Measurements from ENCODE around the gene KCNIP3.

The KCNIP3 gene

GRCh38 chr2:95380280-95380679, 83.1 kb downstream of the KCNIP3 start:
- Histone ChIP-seq H3K36me3 (ENCODE audit: insufficient read depth, low read length) (no peaks in the 10 kb centered on the region), H3K4me1 (ENCODE audit: insufficient read depth, low read length) (no peaks in the 10 kb centered on the region), H3K9ac (ENCODE audit: low read depth, low read length) (no peak overlapping the region), H3K27me3 (ENCODE audit: insufficient read depth, low read length) (no peaks in the 10 kb centered on the region), H3K9me3 (ENCODE audit: insufficient read depth, low read depth, low read length) (no peaks in the 10 kb centered on the region), H3K4me3 (ENCODE audit: low read length) (no peak overlapping the region), H3K27ac (ENCODE audit: low read depth, low read length) (no peak overlapping the region)
- 96% methylated on average over 5 of the region's 5 CpGs for WGBS

- H3K4me3 ChIP-seq (ENCODE audit: low read length), result no peak overlapping the region
- no peaks in the 10 kb centered on the region for H3K27me3 ChIP-seq (ENCODE audit: insufficient read depth, low read length)
- H3K9ac ChIP-seq (ENCODE audit: low read depth, low read length), result no peak overlapping the region
- no peaks in the 10 kb centered on the region for H3K9me3 ChIP-seq (ENCODE audit: insufficient read depth, low read depth, low read length)
- H3K36me3 ChIP-seq (ENCODE audit: insufficient read depth, low read length), result no peaks in the 10 kb centered on the region
- H3K27ac ChIP-seq (ENCODE audit: low read depth, low read length), result no peak overlapping the region
- no peaks in the 10 kb centered on the region for H3K4me1 ChIP-seq (ENCODE audit: insufficient read depth, low read length)
- 93% methylated on average over 4 of the region's 5 CpGs for WGBS
Measured at GRCh38 chr2:95380731-95381130, 83.6 kb downstream of the KCNIP3 start.

- Histone ChIP-seq H3K4me1 (ENCODE audit: insufficient read depth, low read length) (no peaks in the 10 kb centered on the region), H3K36me3 (ENCODE audit: insufficient read depth, low read length) (no peaks in the 10 kb centered on the region), H3K27ac (ENCODE audit: low read depth, low read length) (no peak overlapping the region), H3K9me3 (ENCODE audit: insufficient read depth, low read depth, low read length) (no peaks in the 10 kb centered on the region), H3K4me3 (ENCODE audit: low read length) (no peak overlapping the region), H3K9ac (ENCODE audit: low read depth, low read length) (no peak overlapping the region), H3K27me3 (ENCODE audit: insufficient read depth, low read length) (no peaks in the 10 kb centered on the region)
- 89% methylated on average over 22 of the region's 22 CpGs for WGBS
Measured at GRCh38 chr2:95381212-95382191, 84.4 kb downstream of the KCNIP3 start.

GRCh38 chr2:95382192-95382591, 85.0 kb downstream of the KCNIP3 start:
- no peak overlapping the region for H3K27ac ChIP-seq (ENCODE audit: low read depth, low read length)
- 92% methylated on average over 20 of the region's 20 CpGs for WGBS
- no peaks in the 10 kb centered on the region for H3K4me1 ChIP-seq (ENCODE audit: insufficient read depth, low read length)
- H3K4me3 ChIP-seq (ENCODE audit: low read length), result no peak overlapping the region
- H3K27me3 ChIP-seq (ENCODE audit: insufficient read depth, low read length), result no peaks in the 10 kb centered on the region
- no peaks in the 10 kb centered on the region for H3K9me3 ChIP-seq (ENCODE audit: insufficient read depth, low read depth, low read length)
- H3K36me3 ChIP-seq (ENCODE audit: insufficient read depth, low read length), result no peaks in the 10 kb centered on the region
- H3K9ac ChIP-seq (ENCODE audit: low read depth, low read length), result no peak overlapping the region

- 93% methylated on average over 12 of the region's 14 CpGs for WGBS
- Histone ChIP-seq H3K27ac (ENCODE audit: low read depth, low read length) (no peak overlapping the region), H3K4me1 (ENCODE audit: insufficient read depth, low read length) (no peaks in the 10 kb centered on the region), H3K36me3 (ENCODE audit: insufficient read depth, low read length) (no peaks in the 10 kb centered on the region), H3K27me3 (ENCODE audit: insufficient read depth, low read length) (peaks cover 1% of the 10 kb centered on the region; the same call in 1 of the 2 replicates), H3K9ac (ENCODE audit: low read depth, low read length) (no peak overlapping the region), H3K9me3 (ENCODE audit: insufficient read depth, low read depth, low read length) (no peaks in the 10 kb centered on the region), H3K4me3 (ENCODE audit: low read length) (no peak overlapping the region)
Measured at GRCh38 chr2:95382686-95383634, 85.8 kb downstream of the KCNIP3 start.

- H3K36me3 ChIP-seq (ENCODE audit: insufficient read depth, low read length), result no peaks in the 10 kb centered on the region
- H3K27ac ChIP-seq (ENCODE audit: low read depth, low read length), result no peak overlapping the region
- 93% methylated on average over 9 of the region's 9 CpGs for WGBS
- H3K4me1 ChIP-seq (ENCODE audit: insufficient read depth, low read length), result no peaks in the 10 kb centered on the region
- no peak overlapping the region for H3K9ac ChIP-seq (ENCODE audit: low read depth, low read length)
- H3K27me3 ChIP-seq (ENCODE audit: insufficient read depth, low read length), result peaks cover 8% of the 10 kb centered on the region
- no peak overlapping the region for H3K4me3 ChIP-seq (ENCODE audit: low read length)
- no peaks in the 10 kb centered on the region for H3K9me3 ChIP-seq (ENCODE audit: insufficient read depth, low read depth, low read length)
Measured at GRCh38 chr2:95383635-95384027, 86.5 kb downstream of the KCNIP3 start.

GRCh38 chr2:95384854-95385569, 87.9 kb downstream of the KCNIP3 start:
- no peaks in the 10 kb centered on the region for H3K4me1 ChIP-seq (ENCODE audit: insufficient read depth, low read length)
- no peaks in the 10 kb centered on the region for H3K36me3 ChIP-seq (ENCODE audit: insufficient read depth, low read length)
- peaks cover 20% of the 10 kb centered on the region for H3K27me3 ChIP-seq (ENCODE audit: insufficient read depth, low read length)
- H3K4me3 ChIP-seq (ENCODE audit: low read length), result no peak overlapping the region
- WGBS, result 73% methylated on average over 12 of the region's 12 CpGs
- no peak overlapping the region for H3K9ac ChIP-seq (ENCODE audit: low read depth, low read length)
- no peak overlapping the region for H3K27ac ChIP-seq (ENCODE audit: low read depth, low read length)
- H3K9me3 ChIP-seq (ENCODE audit: insufficient read depth, low read depth, low read length), result no peaks in the 10 kb centered on the region

GRCh38 chr2:95385570-95385984, 88.4 kb downstream of the KCNIP3 start:
- Histone ChIP-seq H3K36me3 (ENCODE audit: insufficient read depth, low read length) (no peaks in the 10 kb centered on the region), H3K27ac (ENCODE audit: low read depth, low read length) (no peak overlapping the region), H3K4me1 (ENCODE audit: insufficient read depth, low read length) (no peaks in the 10 kb centered on the region), H3K27me3 (ENCODE audit: insufficient read depth, low read length) (peaks cover 21% of the 10 kb centered on the region), H3K9ac (ENCODE audit: low read depth, low read length) (no peak overlapping the region), H3K9me3 (ENCODE audit: insufficient read depth, low read depth, low read length) (no peaks in the 10 kb centered on the region), H3K4me3 (ENCODE audit: low read length) (no peak overlapping the region)
- WGBS, result 88% methylated on average over 12 of the region's 12 CpGs

GRCh38 chr2:95386031-95386430, 88.9 kb downstream of the KCNIP3 start:
- peaks cover 21% of the 10 kb centered on the region for H3K27me3 ChIP-seq (ENCODE audit: insufficient read depth, low read length)
- no peaks in the 10 kb centered on the region for H3K4me1 ChIP-seq (ENCODE audit: insufficient read depth, low read length)
- WGBS, result 92% methylated on average over 6 of the region's 6 CpGs
- H3K9me3 ChIP-seq (ENCODE audit: insufficient read depth, low read depth, low read length), result no peaks in the 10 kb centered on the region
- no peak overlapping the region for H3K9ac ChIP-seq (ENCODE audit: low read depth, low read length)
- no peaks in the 10 kb centered on the region for H3K36me3 ChIP-seq (ENCODE audit: insufficient read depth, low read length)
- no peak overlapping the region for H3K4me3 ChIP-seq (ENCODE audit: low read length)
- H3K27ac ChIP-seq (ENCODE audit: low read depth, low read length), result no peak overlapping the region

- Histone ChIP-seq H3K4me3 (ENCODE audit: low read length) (no peak overlapping the region), H3K36me3 (ENCODE audit: insufficient read depth, low read length) (no peaks in the 10 kb centered on the region), H3K4me1 (ENCODE audit: insufficient read depth, low read length) (no peaks in the 10 kb centered on the region), H3K27ac (ENCODE audit: low read depth, low read length) (no peak overlapping the region), H3K27me3 (ENCODE audit: insufficient read depth, low read length) (peaks cover 21% of the 10 kb centered on the region), H3K9me3 (ENCODE audit: insufficient read depth, low read depth, low read length) (no peaks in the 10 kb centered on the region), H3K9ac (ENCODE audit: low read depth, low read length) (no peak overlapping the region)
- 88% methylated on average over 7 of the region's 7 CpGs for WGBS
Measured at GRCh38 chr2:95387358-95387757, 90.2 kb downstream of the KCNIP3 start.
